Osteocyte (in vitro differentiated cells): Measurements from ENCODE around the gene DIS3. TPM values are rescaled to one million over a fixed set of nuclear protein-coding genes. Genes with fewer than 3 reads are reported as not detected.

ENCODE experiments used
- DNase-seq: peaks from one replicate; pipeline ENCODE4 v3.0.0; 2021; ENCODE audit warnings: mixed read lengths; ENCODE audit not compliant: unreplicated experiment; ENCODE audit errors: extremely low spot score
- H3K27ac Mint-ChIP-seq: one replicate; pipeline ENCODE4 v1.8.0; 2021; ENCODE audit warnings: mild to moderate bottlenecking, mixed read lengths; ENCODE audit not compliant: unreplicated experiment
- H3K27me3 Mint-ChIP-seq: one replicate; pipeline ENCODE4 v1.8.0; 2021; ENCODE audit warnings: mixed read lengths; ENCODE audit not compliant: unreplicated experiment
- H3K36me3 Mint-ChIP-seq: one replicate; pipeline ENCODE4 v1.8.0; 2021; ENCODE audit warnings: mixed read lengths; ENCODE audit not compliant: unreplicated experiment
- H3K4me1 Mint-ChIP-seq: one replicate; pipeline ENCODE4 v1.8.0; 2021; ENCODE audit warnings: mixed read lengths; ENCODE audit not compliant: unreplicated experiment
- H3K4me3 Mint-ChIP-seq: one replicate; pipeline ENCODE4 v1.8.0; 2021; ENCODE audit warnings: mild to moderate bottlenecking, moderate library complexity, mixed read lengths; ENCODE audit not compliant: unreplicated experiment
- H3K9me3 Mint-ChIP-seq: one replicate; pipeline ENCODE4 v1.8.0; 2021; ENCODE audit warnings: mixed read lengths; ENCODE audit not compliant: unreplicated experiment
- CTCF ChIP-seq: fragments of 200-600 bp; sonication (generic); IDR thresholded peaks from 2 replicates; pipeline ENCODE4 v1.5.0; 2021; ENCODE audit warnings: antibody characterized with exemption, mild to moderate bottlenecking, moderate library complexity
- total RNA-seq: library from RNA; stranded (reverse); gene quantifications from 2 replicates; pipeline ENCODE4 v1.2.1, GENCODE V29; 2021

Gene DIS3
- total RNA-seq, 1 donor from 2014 or later = 30.8 TPM

DNA sequence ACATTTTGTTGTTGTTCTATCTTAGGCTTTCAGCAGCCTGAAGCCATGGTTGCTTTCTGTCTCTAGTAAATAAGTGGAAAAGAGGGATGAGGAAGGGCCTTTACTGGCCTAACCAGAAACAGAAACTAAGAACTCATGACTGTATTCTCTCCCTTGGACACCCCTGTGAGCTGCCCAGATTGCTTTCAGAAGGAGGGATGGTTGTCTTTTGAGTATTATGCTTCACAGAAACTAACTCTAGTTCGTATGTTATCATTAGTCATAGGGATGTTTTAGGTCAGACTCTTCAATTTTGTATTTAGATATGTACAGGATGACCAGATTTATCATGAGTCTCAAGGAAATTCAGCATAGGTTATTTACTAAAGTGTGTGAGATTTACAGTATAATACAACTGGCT, 36.4 kb downstream of the DIS3 start:
- H3K9me3 Mint-ChIP-seq = no peaks in the 10 kb centered on the region
- H3K36me3 Mint-ChIP-seq = peaks cover 21% of the 10 kb centered on the region
- H3K4me3 Mint-ChIP-seq = no peak overlapping the region
- H3K27ac Mint-ChIP-seq = no peak overlapping the region
- no peak for TF ChIP-seq CTCF
- no peaks in the 10 kb centered on the region for H3K4me1 Mint-ChIP-seq
- H3K27me3 Mint-ChIP-seq = no peaks in the 10 kb centered on the region
- DNase-seq = no peak

DNA sequence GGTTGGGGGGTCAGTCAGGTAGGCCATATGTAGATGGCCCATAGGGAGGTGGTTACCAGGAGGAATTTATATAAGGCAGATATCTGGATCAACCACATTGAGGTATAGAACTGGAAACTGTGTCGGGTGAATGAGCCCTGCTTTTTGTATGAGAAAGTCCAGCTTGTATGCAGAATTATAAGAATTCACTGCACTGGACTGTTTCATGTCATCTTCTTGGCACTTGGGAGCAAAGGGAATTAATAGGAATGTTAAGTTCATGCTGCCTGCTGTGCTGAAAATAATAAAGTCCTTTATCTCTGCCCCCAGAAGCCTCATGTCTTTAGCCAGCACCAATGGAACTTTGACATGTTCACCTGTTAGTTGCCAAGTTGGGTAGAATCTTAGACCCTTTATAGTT, 41.7 kb downstream of the DIS3 start:
- Mint-ChIP-seq H3K27me3 (no peaks in the 10 kb centered on the region), H3K9me3 (no peaks in the 10 kb centered on the region), H3K4me1 (no peaks in the 10 kb centered on the region), H3K4me3 (no peak overlapping the region), H3K27ac (no peak overlapping the region), H3K36me3 (peaks cover 17% of the 10 kb centered on the region)
- no peak for TF ChIP-seq CTCF
- DNase-seq = no peak

GRCh38 chr13:72737033-72737432, 44.7 kb downstream of the DIS3 start:
- Mint-ChIP-seq H3K4me3 (no peak overlapping the region), H3K4me1 (no peaks in the 10 kb centered on the region), H3K9me3 (no peaks in the 10 kb centered on the region)

DNA sequence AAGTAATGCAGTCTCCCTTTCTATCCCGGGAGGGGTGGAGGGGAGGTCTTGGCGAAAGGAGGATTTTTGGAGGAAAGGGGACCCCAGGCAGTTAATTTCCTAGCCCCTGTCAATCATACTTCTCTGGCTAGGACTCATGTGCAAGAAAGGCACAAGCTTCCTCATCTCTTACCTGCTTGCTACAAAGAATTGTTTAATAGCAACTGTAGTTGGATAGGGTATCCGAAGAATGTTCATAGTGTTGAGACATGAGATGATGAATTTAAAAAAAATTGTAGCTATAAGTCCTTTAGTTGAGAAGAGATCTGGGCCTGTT, 53.5 kb downstream of the DIS3 start:
- no peaks in the 10 kb centered on the region for H3K27me3 Mint-ChIP-seq
- H3K27ac Mint-ChIP-seq = peak overlapping the region; percentile 81
- peaks cover 3% of the 10 kb centered on the region for H3K36me3 Mint-ChIP-seq
- no peak for TF ChIP-seq CTCF
- H3K4me1 Mint-ChIP-seq = peaks cover 28% of the 10 kb centered on the region
- H3K4me3 Mint-ChIP-seq = peak overlapping the region; percentile 92
- no peak for DNase-seq
- no peaks in the 10 kb centered on the region for H3K9me3 Mint-ChIP-seq

More at GRCh38 chr13:72737033-72737432, 44.7 kb downstream of the DIS3 start:
- Mint-ChIP-seq H3K27me3 (no peaks in the 10 kb centered on the region), H3K27ac (no peak overlapping the region), H3K36me3 (peaks cover 17% of the 10 kb centered on the region)
- TF ChIP-seq CTCF = no peak
- DNase-seq = no peak

GRCh38 chr13:72727417-72728289, 54.0 kb downstream of the DIS3 start, which contains the start of the genes BORA and MZT1:
Gene BORA, plus strand, starts transcription at chr13:72727923. Its CDS starts 1,018 bp downstream, at chr13:72728941.
Gene MZT1, minus strand, starts transcription at chr13:72727629. Its CDS starts 27 bp downstream, at chr13:72727602.
- Mint-ChIP-seq H3K27me3 (no peaks in the 10 kb centered on the region), H3K36me3 (peaks cover 5% of the 10 kb centered on the region), H3K27ac (peak within 1 kb of the TSS; percentile 82), H3K9me3 (no peaks in the 10 kb centered on the region), H3K4me3 (peak within 1 kb of the TSS; percentile 92), H3K4me1 (peaks cover 28% of the 10 kb centered on the region)
- TF ChIP-seq CTCF = no peak
- DNase-seq = peak; percentile 98
